Astrocyte (in vitro differentiated cells and primary cell): ENCODE results near the gene TUT7.

Experiments used
- EZH2 ChIP-seq: IDR thresholded peaks from 2 replicates; pipeline ENCODE4 v1.6.1; 2012; ENCODE audit warnings: mild to moderate bottlenecking, low read length, inconsistent platforms; ENCODE audit not compliant: insufficient read depth
- TF ChIP-seq, protein P1 (sequence below): IDR thresholded peaks from 2 replicates; pipeline ENCODE4 v1.5.1; 2011; ENCODE audit warnings: low read depth, mild to moderate bottlenecking, inconsistent platforms, low read length, moderate library complexity; ENCODE audit not compliant: insufficient read depth

DNA sequence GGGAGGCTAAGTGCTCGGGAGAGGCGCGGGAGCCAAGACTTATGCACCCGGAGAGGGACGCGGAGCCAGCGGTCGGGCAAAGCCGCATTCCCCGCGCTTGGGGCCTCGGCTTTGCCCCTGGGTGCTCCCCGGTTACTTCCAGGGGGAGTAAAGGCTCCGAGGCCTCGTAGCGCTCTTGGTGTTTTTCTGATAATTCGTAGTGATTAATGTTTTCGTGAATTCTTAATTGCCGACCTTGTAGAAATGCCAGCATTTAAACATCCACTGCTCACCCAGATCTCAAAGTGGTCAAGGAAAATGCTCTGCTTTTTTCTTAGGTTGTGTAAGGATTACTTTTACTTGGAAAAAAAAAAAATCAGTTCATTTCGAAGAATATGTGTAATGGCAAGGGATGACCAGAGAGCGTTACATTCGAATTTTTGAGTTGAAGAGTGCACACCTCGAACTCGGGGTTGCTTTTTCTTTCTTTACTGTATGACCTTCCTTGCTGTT lies 654 bp upstream of the TUT7 start:
- TF ChIP-seq, protein P1, sequence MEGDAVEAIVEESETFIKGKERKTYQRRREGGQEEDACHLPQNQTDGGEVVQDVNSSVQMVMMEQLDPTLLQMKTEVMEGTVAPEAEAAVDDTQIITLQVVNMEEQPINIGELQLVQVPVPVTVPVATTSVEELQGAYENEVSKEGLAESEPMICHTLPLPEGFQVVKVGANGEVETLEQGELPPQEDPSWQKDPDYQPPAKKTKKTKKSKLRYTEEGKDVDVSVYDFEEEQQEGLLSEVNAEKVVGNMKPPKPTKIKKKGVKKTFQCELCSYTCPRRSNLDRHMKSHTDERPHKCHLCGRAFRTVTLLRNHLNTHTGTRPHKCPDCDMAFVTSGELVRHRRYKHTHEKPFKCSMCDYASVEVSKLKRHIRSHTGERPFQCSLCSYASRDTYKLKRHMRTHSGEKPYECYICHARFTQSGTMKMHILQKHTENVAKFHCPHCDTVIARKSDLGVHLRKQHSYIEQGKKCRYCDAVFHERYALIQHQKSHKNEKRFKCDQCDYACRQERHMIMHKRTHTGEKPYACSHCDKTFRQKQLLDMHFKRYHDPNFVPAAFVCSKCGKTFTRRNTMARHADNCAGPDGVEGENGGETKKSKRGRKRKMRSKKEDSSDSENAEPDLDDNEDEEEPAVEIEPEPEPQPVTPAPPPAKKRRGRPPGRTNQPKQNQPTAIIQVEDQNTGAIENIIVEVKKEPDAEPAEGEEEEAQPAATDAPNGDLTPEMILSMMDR: peak; percentile 10
- no peak for TF ChIP-seq EZH2
